HCT116 (cell line): ENCODE results near the gene PPFIA1. TPM values are rescaled to one million over a fixed set of nuclear protein-coding genes. Genes with fewer than 3 reads are reported as not detected.

ENCODE experiments used
- ATAC-seq: fragments of 200-7000 bp; cut with Tn5 transposase; 2 replicates; pipeline ENCODE4 v1.9.1; 2020; ENCODE audit warnings: mild to moderate bottlenecking, moderate library complexity
- BruUV-seq: library from RNA; stranded (reverse); fragments of 400-500 nt; replicated peaks from 2 replicates; lab custom pipeline; 2021; lab: Mats Ljungman, UMichigan
- CTCF ChIA-PET: fragments of 300-600 bp; sonication (Branson Sonifier 250); formaldehyde crosslinking; loops from one replicate; lab custom pipeline; 2021; ENCODE audit warnings: antibody characterized with exemption; lab: Charles Lee
- POLR2A ChIA-PET: fragments of 300-600, 350-600 bp; sonication (Branson Sonifier 250); formaldehyde crosslinking; loops from one replicate; lab custom pipeline; 2021; ENCODE audit warnings: antibody characterized with exemption; lab: Charles Lee
- RAD21 ChIA-PET, 2 experiments: fragments of 300-600 bp; sonication (Branson Sonifier 250); formaldehyde crosslinking; loops; one replicate each; lab custom pipeline; 2023; ENCODE audit warnings: low total read pairs in 2 of 2; ENCODE audit not compliant: uncharacterized antibody in 2 of 2, unreplicated experiment in 2 of 2, low non-redundant PET in 1 of 2; lab: Charles Lee
- DNase-seq: peaks from one replicate; pipeline ENCODE4 v3.0.0-alpha.2; 2010; ENCODE audit warnings: low read depth, low spot score
- H2AFZ ChIP-seq: fragments of 200-600 bp; shearing (Covaris generic), sonication (generic); 2 replicates; pipeline ENCODE4 v1.6.1; 2017; ENCODE audit warnings: low read depth, mixed run types, mixed read lengths, antibody characterized with exemption, low read length; ENCODE audit not compliant: poor library complexity, severe bottlenecking
- H3K27ac ChIP-seq: 2 replicates; pipeline ENCODE4 v1.5.1; 2012; ENCODE audit warnings: low read depth, low read length
- H3K27me3 ChIP-seq: fragments of 200-600 bp; sonication (generic); 2 replicates; pipeline ENCODE4 v1.6.1; 2016; ENCODE audit warnings: mixed run types, low read length, mixed read lengths; ENCODE audit not compliant: insufficient read depth
- H3K36me3 ChIP-seq, 2 experiments: fragments of 200-500 bp in 1 of 2; fragments of 200-600 bp in 1 of 2; sonication (Bioruptor generic) in 1 of 2; sonication (generic) in 1 of 2; 2 replicates each; pipeline versions ENCODE4 v1.5.1 to v1.6.1; 2014 to 2016; ENCODE audit warnings: low read length in 2 of 2, inconsistent platforms in 1 of 2, mixed read lengths in 1 of 2, mixed run types in 1 of 2; ENCODE audit not compliant: insufficient read depth in 2 of 2, control insufficient read depth in 1 of 2
- H3K4me1 ChIP-seq, 2 experiments: fragments of 200-600 bp in 1 of 2; sonication (generic) in 1 of 2; 2 replicates each; pipeline versions ENCODE4 v1.5.1 to v1.6.1; 2012 to 2017; ENCODE audit warnings: low read length in 2 of 2, inconsistent platforms in 1 of 2, mild to moderate bottlenecking in 1 of 2, mixed read lengths in 1 of 2, mixed run types in 1 of 2, moderate library complexity in 1 of 2; ENCODE audit not compliant: insufficient read depth in 2 of 2, control insufficient read depth in 1 of 2
- H3K4me2 ChIP-seq: fragments of 200-600 bp; sonication (generic); 2 replicates; pipeline ENCODE4 v1.6.1; 2017; ENCODE audit warnings: mixed run types, low read length, mixed read lengths
- H3K4me3 ChIP-seq, 2 experiments: fragments of 200-600 bp in 1 of 2; sonication (generic) in 1 of 2; replicated peaks in 1 of 2; 2 replicates each; pipeline ENCODE4 v1.5.1; 2011 to 2016; ENCODE audit warnings: low read length in 2 of 2, control low read depth in 1 of 2, low read depth in 1 of 2, mild to moderate bottlenecking in 1 of 2, mixed read lengths in 1 of 2, mixed run types in 1 of 2
- H3K79me2 ChIP-seq: fragments of 200-600 bp; sonication (generic); 2 replicates; pipeline ENCODE4 v1.6.1; 2017; ENCODE audit warnings: mild to moderate bottlenecking, mixed run types, low read length, moderate library complexity, mixed read lengths; ENCODE audit not compliant: insufficient read depth
- H3K9ac ChIP-seq: fragments of 200-600 bp; sonication (generic); 2 replicates; pipeline ENCODE4 v1.6.1; 2016; ENCODE audit warnings: low read length, mixed read lengths
- H3K9me2 ChIP-seq: fragments of 200-600 bp; sonication (generic), shearing (Covaris generic); 2 replicates; pipeline ENCODE4 v1.6.1; 2017; ENCODE audit warnings: mixed run types, mild to moderate bottlenecking, moderate library complexity; ENCODE audit not compliant: insufficient read depth
- H3K9me3 ChIP-seq, 2 experiments: fragments of 200-500 bp in 1 of 2; fragments of 200-600 bp in 1 of 2; sonication (Bioruptor generic) in 1 of 2; sonication (generic) in 1 of 2; 2 replicates each; pipeline ENCODE4 v1.6.1; 2014 to 2017; ENCODE audit warnings: low read length in 2 of 2, mixed read lengths in 2 of 2, inconsistent platforms in 1 of 2, low read depth in 1 of 2, mild to moderate bottlenecking in 1 of 2, mixed run types in 1 of 2, moderate library complexity in 1 of 2; ENCODE audit not compliant: control insufficient read depth in 1 of 2, insufficient read depth in 1 of 2
- H4K20me1 ChIP-seq: fragments of 200-600 bp; sonication (generic), shearing (Covaris generic); 2 replicates; pipeline ENCODE4 v1.6.1; 2017; ENCODE audit warnings: mixed run types, mild to moderate bottlenecking, moderate library complexity; ENCODE audit not compliant: insufficient read depth
- CEBPB ChIP-seq: IDR thresholded peaks from 2 replicates; pipeline ENCODE4 v1.6.1; 2012; ENCODE audit warnings: low read depth
- JUND ChIP-seq: IDR thresholded peaks from 2 replicates; pipeline ENCODE4 v1.6.1; 2012
- POLR2A ChIP-seq: IDR thresholded peaks from 2 replicates; pipeline ENCODE4 v1.7.0; 2011; ENCODE audit warnings: borderline replicate concordance; ENCODE audit not compliant: insufficient read depth, insufficient read length; ENCODE audit errors: extremely low read depth
- SIN3A ChIP-seq: IDR thresholded peaks from 2 replicates; pipeline ENCODE4 v1.6.1; 2012; ENCODE audit warnings: low read depth
- SP1 ChIP-seq: IDR thresholded peaks from 2 replicates; pipeline ENCODE4 v1.6.1; 2012; ENCODE audit warnings: low read depth
- YY1 ChIP-seq: IDR thresholded peaks from 2 replicates; pipeline ENCODE4 v1.6.1; 2011; ENCODE audit warnings: low read length, low read depth, moderate library complexity, mild to moderate bottlenecking; ENCODE audit not compliant: insufficient replicate concordance; ENCODE audit errors: extremely low read depth
- ZFX ChIP-seq: fragments of 450-650 bp; IDR thresholded peaks from 2 replicates; pipeline ENCODE4 v1.6.1; 2017
- ZNF274 ChIP-seq: fragments of 200-500 bp; sonication (Bioruptor generic); IDR thresholded peaks from 2 replicates; pipeline ENCODE4 v1.6.1; 2014; ENCODE audit warnings: mild to moderate bottlenecking, low read depth, low read length, inconsistent platforms
- intact Hi-C: fragments of 100-400 bp; cut with micrococcal nuclease; formaldehyde crosslinking; loops from 2 replicates; pipeline ENCODE4 v1.10.0; 2022
- total RNA-seq: library from RNA; stranded (reverse); gene quantifications from one replicate; pipeline ENCODE4 v1.2.1, GENCODE V29; 2021; ENCODE audit not compliant: unreplicated experiment
- TF ChIP-seq, protein P1 (sequence below): IDR thresholded peaks from 2 replicates; pipeline ENCODE4 v1.6.1; 2011; ENCODE audit warnings: mild to moderate bottlenecking, low read length, moderate library complexity; ENCODE audit not compliant: insufficient replicate concordance; ENCODE audit errors: extremely low read depth
- TF ChIP-seq, protein P2 (sequence below): IDR thresholded peaks from 2 replicates; pipeline ENCODE4 v1.6.1; 2012

Gene PPFIA1
- total RNA-seq, 1 experiment from 2014 or later, result 48.6 TPM

DNA sequence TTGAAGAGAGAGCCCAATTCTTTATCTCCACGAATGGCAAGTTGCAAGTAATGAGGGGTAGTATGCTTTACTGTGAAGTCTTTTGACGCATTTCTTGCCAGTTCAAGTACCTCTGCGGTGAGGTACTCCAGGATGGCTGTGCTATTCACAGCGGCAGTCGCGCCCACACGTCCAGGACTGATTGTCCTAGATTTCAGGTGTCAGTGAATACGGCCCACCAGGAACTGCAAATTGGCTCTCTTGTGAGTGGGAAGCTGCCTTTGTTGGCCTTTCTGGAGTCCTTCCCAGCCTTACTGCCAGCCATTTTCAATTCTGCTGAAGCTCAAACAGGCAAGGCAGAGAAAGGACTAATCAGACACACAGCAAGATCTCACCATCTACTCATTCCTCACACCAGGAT is 8.5 kb downstream of the PPFIA1 start:
- Histone ChIP-seq H3K4me1 (no peaks in the 10 kb centered on the region), H3K27ac (no peak overlapping the region), H3K27me3 (no peaks in the 10 kb centered on the region), H3K9ac (no peak overlapping the region), H3K4me2 (no peak overlapping the region), H3K4me3 (no peak overlapping the region), H3K9me2 (no peaks in the 10 kb centered on the region), H3K36me3 (peaks cover 21 to 22% of the 10 kb centered on the region in 2 experiments), H3K79me2 (peaks cover 92% of the 10 kb centered on the region), H3K9me3 (no peaks in the 10 kb centered on the region), H2AFZ (no peak overlapping the region), H4K20me1 (no peaks in the 10 kb centered on the region)
- DNase-seq (no peak), ATAC-seq (no peak)
- TF ChIP-seq SIN3A, result no peak
- no TSS peak for BruUV-seq
- ChIA-PET RAD21 (no interaction called here), CTCF (no interaction called here), POLR2A (no interaction called here)
- intact Hi-C loops, result no loop called here

DNA sequence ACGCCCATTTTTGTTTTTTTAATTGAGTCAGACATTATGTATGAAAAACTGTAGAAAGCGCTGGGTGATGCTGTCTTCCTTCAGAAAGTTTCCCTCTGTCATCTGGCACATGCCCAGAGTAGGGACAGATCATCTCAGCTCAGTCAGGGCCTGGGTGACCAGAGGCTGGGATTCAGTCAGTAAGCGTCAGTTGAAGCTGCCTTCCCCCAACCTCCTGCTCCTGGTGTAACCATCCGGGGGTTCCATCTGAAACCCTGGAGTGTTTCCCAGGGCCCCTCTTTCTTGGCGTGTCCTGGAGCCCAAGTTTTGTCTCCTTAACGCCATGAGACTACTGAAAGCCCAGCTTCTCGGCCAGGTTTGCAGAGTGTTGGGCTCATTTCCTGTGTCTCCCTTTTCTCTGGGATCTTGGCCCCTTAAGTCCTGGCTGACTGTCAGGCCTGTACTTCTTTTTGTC is 10.7 kb downstream of the PPFIA1 start:
- H4K20me1 ChIP-seq, result no peaks in the 10 kb centered on the region
- no TSS peak for BruUV-seq
- POLR2A ChIA-PET, result no interaction called here
- H3K4me2 ChIP-seq, result no peak overlapping the region
- no peak overlapping the region for H2AFZ ChIP-seq
- no peaks in the 10 kb centered on the region for H3K9me3 ChIP-seq
- DNase-seq, result no peak
- CTCF ChIA-PET, result no interaction called here
- H3K27ac ChIP-seq, result no peak overlapping the region
- H3K9ac ChIP-seq, result no peak overlapping the region
- H3K27me3 ChIP-seq, result no peaks in the 10 kb centered on the region
- TF ChIP-seq JUND, result no peak
- no peak for TF ChIP-seq ZNF274
- TF ChIP-seq YY1, result no peak
- no peak for TF ChIP-seq POLR2A
- TF ChIP-seq SP1, result no peak
- TF ChIP-seq CEBPB, result no peak
- no peak for TF ChIP-seq ZFX
- TF ChIP-seq, protein P1, sequence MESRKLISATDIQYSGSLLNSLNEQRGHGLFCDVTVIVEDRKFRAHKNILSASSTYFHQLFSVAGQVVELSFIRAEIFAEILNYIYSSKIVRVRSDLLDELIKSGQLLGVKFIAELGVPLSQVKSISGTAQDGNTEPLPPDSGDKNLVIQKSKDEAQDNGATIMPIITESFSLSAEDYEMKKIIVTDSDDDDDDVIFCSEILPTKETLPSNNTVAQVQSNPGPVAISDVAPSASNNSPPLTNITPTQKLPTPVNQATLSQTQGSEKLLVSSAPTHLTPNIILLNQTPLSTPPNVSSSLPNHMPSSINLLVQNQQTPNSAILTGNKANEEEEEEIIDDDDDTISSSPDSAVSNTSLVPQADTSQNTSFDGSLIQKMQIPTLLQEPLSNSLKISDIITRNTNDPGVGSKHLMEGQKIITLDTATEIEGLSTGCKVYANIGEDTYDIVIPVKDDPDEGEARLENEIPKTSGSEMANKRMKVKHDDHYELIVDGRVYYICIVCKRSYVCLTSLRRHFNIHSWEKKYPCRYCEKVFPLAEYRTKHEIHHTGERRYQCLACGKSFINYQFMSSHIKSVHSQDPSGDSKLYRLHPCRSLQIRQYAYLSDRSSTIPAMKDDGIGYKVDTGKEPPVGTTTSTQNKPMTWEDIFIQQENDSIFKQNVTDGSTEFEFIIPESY, result no peak
- TF ChIP-seq, protein P2, sequence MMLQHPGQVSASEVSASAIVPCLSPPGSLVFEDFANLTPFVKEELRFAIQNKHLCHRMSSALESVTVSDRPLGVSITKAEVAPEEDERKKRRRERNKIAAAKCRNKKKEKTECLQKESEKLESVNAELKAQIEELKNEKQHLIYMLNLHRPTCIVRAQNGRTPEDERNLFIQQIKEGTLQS, result no peak
- TF ChIP-seq, all 23 proteins: peak for 0
- ATAC-seq, result no peak
- Histone ChIP-seq H3K36me3 (peaks cover 21 to 23% of the 10 kb centered on the region in 2 experiments; a peak in 3 of 4 replicates), H3K4me1 (no peaks in the 10 kb centered on the region), H3K79me2 (peaks cover 81% of the 10 kb centered on the region), H3K9me2 (no peaks in the 10 kb centered on the region), H3K4me3 (no peak overlapping the region)
- RAD21 ChIA-PET, result no interaction called here
- intact Hi-C loops, result no loop called here
